ENCODE measurements around the gene KCNC1.

KCNC1 gene

GRCh38 chr11:17814546-17814945 is 80.0 kb downstream of the KCNC1 start:
- Mint-ChIP-seq H3K4me1 (peaks cover 6% of the 10 kb centered on the region), H3K4me3 (no peak overlapping the region), H3K9me3 (no peaks in the 10 kb centered on the region), H3K27ac (no peak overlapping the region), H3K27me3 (no peaks in the 10 kb centered on the region)
- DNase-seq: no peak
- no peak for ATAC-seq

DNA sequence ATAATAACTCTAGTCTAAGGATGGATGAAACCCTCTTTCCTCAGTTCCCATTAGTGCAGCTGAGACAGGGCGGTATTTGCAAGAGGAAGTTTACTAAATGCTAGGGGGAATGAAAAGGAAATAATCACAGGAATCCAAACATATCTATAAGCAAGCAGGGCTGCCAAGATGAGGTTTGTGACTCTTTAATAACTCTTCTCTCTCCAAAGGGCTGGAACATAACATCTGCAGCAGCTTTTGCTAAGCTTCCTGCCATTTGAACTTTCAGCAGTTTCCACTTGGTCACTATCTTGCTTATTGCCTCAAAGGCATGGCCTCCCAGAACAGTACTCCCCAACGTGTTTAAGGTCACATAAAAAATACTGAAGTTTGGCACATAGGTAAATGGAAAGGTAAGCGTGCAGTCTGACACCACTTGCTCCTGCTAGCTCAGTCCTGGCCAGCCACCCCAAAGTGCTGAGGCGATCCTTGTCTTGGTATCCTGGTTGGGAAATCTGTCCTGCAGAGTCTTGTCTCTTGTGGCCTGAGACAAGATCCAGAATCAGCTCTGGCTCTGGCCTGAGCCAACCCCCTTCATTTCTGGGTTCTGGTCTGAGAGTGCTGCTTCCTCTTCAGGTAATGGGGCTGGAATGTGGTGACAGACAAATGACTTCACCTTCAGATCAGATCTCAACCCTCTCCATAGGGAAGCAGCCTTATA is 81.8 kb downstream of the KCNC1 start:
- no peaks in the 10 kb centered on the region for H3K27me3 Mint-ChIP-seq
- H3K9me3 Mint-ChIP-seq: no peaks in the 10 kb centered on the region
- no peak overlapping the region for H3K4me3 Mint-ChIP-seq
- ATAC-seq (no peak), DNase-seq (no peak)
- peaks cover 6% of the 10 kb centered on the region for H3K4me1 Mint-ChIP-seq
- no peak overlapping the region for H3K27ac Mint-ChIP-seq

DNA sequence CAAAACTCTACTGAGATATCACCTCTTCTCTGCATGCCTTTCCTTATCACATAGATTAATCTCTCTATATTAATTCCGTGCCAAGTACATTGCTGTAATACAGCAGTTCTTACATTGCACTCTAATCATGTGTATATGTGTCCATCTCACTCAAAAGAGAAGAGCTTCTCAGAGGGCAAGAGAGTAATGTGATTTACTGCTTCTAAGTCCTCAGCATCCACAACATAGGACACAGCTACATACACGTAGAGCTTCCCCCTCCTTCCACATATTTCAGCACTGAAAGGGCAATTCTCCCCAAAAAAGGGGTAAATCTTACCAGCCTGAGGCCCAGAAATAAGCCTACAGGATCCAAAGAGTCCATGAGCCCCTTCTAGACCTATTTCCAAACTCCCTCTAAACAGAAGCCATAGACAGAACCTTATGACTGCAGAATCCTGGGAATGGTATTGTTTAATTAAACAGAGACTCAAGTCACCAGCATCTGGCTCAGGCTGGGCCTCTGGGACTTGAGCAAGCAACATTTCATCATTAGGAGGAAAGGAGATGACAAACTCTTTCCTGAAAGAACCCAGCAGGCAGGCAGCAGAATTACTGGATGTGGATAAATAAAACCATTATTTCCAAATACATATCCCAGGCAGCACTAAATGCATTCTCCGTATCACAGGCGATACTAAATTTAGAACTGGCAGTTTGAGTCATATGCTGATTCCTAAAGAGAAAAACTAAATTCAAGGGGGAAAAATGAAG is 87.2 kb downstream of the KCNC1 start:
- no peak for DNase-seq
- Mint-ChIP-seq H3K4me3 (no peak overlapping the region), H3K9me3 (no peaks in the 10 kb centered on the region), H3K4me1 (peaks cover 6% of the 10 kb centered on the region), H3K27ac (no peak overlapping the region), H3K27me3 (no peaks in the 10 kb centered on the region)
- ATAC-seq: no peak

GRCh38 chr11:17822401-17822781 is 87.8 kb downstream of the KCNC1 start:
- Mint-ChIP-seq H3K4me1 (peaks cover 6% of the 10 kb centered on the region), H3K27ac (no peak overlapping the region), H3K27me3 (no peaks in the 10 kb centered on the region), H3K9me3 (no peaks in the 10 kb centered on the region), H3K4me3 (no peak overlapping the region)
- ATAC-seq (no peak), DNase-seq (no peak)

DNA sequence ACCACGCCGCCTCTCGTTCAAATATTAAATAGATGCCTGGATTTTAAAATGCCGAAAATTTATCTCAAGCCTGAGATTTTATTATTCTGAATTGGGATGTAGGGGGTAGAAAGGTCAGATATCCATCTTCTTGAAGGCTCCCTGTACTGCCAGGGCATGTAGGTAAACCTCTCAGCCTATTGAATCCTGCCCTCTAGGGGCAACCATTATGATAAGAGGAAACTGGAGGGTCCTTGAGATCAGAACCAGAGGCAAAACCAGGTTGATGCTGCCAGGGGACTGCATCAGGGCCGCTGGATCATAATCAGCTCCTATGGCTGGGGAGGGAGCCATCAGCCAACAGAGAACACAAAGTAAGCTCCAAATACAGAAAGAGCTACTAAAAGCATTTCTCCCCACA is 92.4 kb downstream of the KCNC1 start:
- Mint-ChIP-seq H3K27ac (no peak overlapping the region), H3K4me3 (no peak overlapping the region), H3K9me3 (no peaks in the 10 kb centered on the region), H3K27me3 (no peaks in the 10 kb centered on the region), H3K4me1 (no peaks in the 10 kb centered on the region)
- DNase-seq (no peak), ATAC-seq (no peak)

GRCh38 chr11:17828311-17828751 is 93.8 kb downstream of the KCNC1 start:
- peak overlapping the region in 1 of 2 donors; percentile 28 for H3K27ac Mint-ChIP-seq
- H3K9me3 Mint-ChIP-seq: no peaks in the 10 kb centered on the region
- no peaks in the 10 kb centered on the region for H3K27me3 Mint-ChIP-seq
- ATAC-seq (no peak), DNase-seq (no peak)
- no peak overlapping the region for H3K4me3 Mint-ChIP-seq
- H3K4me1 Mint-ChIP-seq: no peaks in the 10 kb centered on the region

- Mint-ChIP-seq H3K4me1 (no peaks in the 10 kb centered on the region), H3K27ac (no peak overlapping the region), H3K27me3 (no peaks in the 10 kb centered on the region), H3K4me3 (no peak overlapping the region), H3K9me3 (no peaks in the 10 kb centered on the region)
- no peak for ATAC-seq
- DNase-seq: no peak
Observed at GRCh38 chr11:17831228-17831627, 96.6 kb downstream of the KCNC1 start.

DNA sequence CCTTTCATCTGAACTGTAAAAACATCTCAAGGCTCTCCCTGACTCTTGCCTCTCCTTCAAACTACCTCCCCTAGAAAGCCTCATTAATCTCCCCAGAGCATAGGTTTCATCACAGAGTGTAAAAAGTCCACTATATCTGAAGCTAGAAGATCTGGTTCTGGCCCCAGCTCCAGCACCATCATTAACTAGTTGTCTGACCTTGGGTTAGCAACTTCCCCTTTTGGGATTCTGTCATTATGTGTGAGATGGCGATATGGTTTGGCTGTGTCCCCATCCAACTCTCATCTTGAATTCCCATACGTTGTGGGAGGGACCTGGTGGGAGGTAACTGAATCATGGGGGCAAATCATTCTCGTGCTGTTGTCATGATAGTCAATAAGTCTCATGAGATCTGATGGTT is 97.3 kb downstream of the KCNC1 start:
- Mint-ChIP-seq H3K4me3 (no peak overlapping the region), H3K27ac (no peak overlapping the region)

More for the DNA sequence above, 97.3 kb downstream of the KCNC1 start:
- Mint-ChIP-seq H3K27me3 (no peaks in the 10 kb centered on the region), H3K4me1 (no peaks in the 10 kb centered on the region), H3K9me3 (no peaks in the 10 kb centered on the region)
- DNase-seq (no peak), ATAC-seq (no peak)
